K562 (cell line): ENCODE measurements around the gene CHTOP.

Experiments
- ARID1B ChIP-seq: fragments of 450-650 bp; IDR thresholded peaks from 2 replicates; pipeline ENCODE4 v1.6.1; 2016; ENCODE audit warnings: antibody characterized with exemption, mild to moderate bottlenecking, inconsistent platforms
- CEBPB ChIP-seq: fragments of 450-650 bp; IDR thresholded peaks from 2 replicates; pipeline ENCODE4 v1.6.1; 2016; ENCODE audit warnings: missing genetic modification characterization, missing compliant biosample characterization
- CHD2 ChIP-seq: IDR thresholded peaks from 2 replicates; pipeline ENCODE4 v1.6.1; 2011; ENCODE audit warnings: low read depth, low read length
- EZH2 ChIP-seq: IDR thresholded peaks from 2 replicates; pipeline ENCODE4 v1.6.1; 2012; ENCODE audit warnings: low read depth, mild to moderate bottlenecking, inconsistent platforms, low read length, borderline replicate concordance
- JUN ChIP-seq, 2 experiments: sonication (generic) in 1 of 2; formaldehyde crosslinking in 1 of 2; IDR thresholded peaks; 2 replicates each; pipeline versions ENCODE4 v1.6.1 to v1.8.0; 2012 to 2022; ENCODE audit warnings: borderline replicate concordance in 2 of 2, mild to moderate bottlenecking in 2 of 2, improper control_type of control experiment in 1 of 2, low read depth in 1 of 2, low read length in 1 of 2, missing genetic modification reagents in 1 of 2
- LCOR ChIP-seq: sonication (generic); formaldehyde crosslinking; IDR thresholded peaks from 2 replicates; pipeline ENCODE4 v1.8.0; 2022; ENCODE audit warnings: mild to moderate bottlenecking, missing genetic modification reagents
- PCBP2 ChIP-seq: fragments of 200-400 bp; formaldehyde crosslinking; IDR thresholded peaks from 2 replicates; pipeline ENCODE4 v1.6.1; 2018; ENCODE audit warnings: low read length, low read depth, mild to moderate bottlenecking, moderate library complexity; ENCODE audit not compliant: poor library complexity, severe bottlenecking
- ZNF224 ChIP-seq: sonication (generic); formaldehyde crosslinking; IDR thresholded peaks from 2 replicates; pipeline ENCODE4 v1.8.0; 2022; ENCODE audit warnings: mild to moderate bottlenecking, missing genetic modification reagents
- TF ChIP-seq, protein P1 (sequence below): sonication (generic); formaldehyde crosslinking; IDR thresholded peaks from 2 replicates; pipeline ENCODE4 v1.8.0; 2022; ENCODE audit warnings: missing genetic modification reagents, mild to moderate bottlenecking, borderline replicate concordance
- TF ChIP-seq, protein P2 (sequence below): sonication (generic); formaldehyde crosslinking; IDR thresholded peaks from 2 replicates; pipeline ENCODE4 v1.4.0; 2020; ENCODE audit warnings: mild to moderate bottlenecking, missing genetic modification reagents
- TF ChIP-seq, protein P3 (sequence below): sonication (generic); formaldehyde crosslinking; IDR thresholded peaks from 2 replicates; pipeline ENCODE4 v1.8.0; 2022; ENCODE audit warnings: mild to moderate bottlenecking, missing genetic modification reagents, borderline replicate concordance

DNA sequence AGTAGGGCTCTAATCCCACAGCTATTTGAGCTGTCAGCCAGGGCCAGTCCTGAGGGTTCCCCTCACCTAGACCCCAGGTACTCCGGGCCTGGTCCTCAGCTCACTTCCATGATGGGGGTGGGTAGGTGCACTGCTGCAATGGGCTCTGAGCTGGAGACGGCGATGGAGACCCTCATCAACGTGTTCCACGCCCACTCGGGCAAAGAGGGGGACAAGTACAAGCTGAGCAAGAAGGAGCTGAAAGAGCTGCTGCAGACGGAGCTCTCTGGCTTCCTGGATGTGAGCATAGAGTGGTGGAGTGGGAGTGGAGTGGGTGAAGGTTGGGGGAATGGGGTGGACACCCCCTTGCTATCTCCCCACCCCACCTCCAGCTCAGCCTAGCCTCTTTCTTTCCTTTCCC, 3.5 kb upstream of the CHTOP start:
- TF ChIP-seq PCBP2 (no peak), JUN (IDR thresholded peaks at IDR 0.05; ENCODE audit: borderline replicate concordance, low read depth, low read length) (no peak), JUN (CRISPR knock-in tag; IDR thresholded peaks at IDR 0.05; ENCODE audit: borderline replicate concordance) (no peak), CEBPB (tag) (no peak), CHD2 (no peak), LCOR (no peak), EZH2 (no peak), ARID1B (no peak), ZNF224 (CRISPR knock-in tag) (no peak)
- TF ChIP-seq, protein P1, sequence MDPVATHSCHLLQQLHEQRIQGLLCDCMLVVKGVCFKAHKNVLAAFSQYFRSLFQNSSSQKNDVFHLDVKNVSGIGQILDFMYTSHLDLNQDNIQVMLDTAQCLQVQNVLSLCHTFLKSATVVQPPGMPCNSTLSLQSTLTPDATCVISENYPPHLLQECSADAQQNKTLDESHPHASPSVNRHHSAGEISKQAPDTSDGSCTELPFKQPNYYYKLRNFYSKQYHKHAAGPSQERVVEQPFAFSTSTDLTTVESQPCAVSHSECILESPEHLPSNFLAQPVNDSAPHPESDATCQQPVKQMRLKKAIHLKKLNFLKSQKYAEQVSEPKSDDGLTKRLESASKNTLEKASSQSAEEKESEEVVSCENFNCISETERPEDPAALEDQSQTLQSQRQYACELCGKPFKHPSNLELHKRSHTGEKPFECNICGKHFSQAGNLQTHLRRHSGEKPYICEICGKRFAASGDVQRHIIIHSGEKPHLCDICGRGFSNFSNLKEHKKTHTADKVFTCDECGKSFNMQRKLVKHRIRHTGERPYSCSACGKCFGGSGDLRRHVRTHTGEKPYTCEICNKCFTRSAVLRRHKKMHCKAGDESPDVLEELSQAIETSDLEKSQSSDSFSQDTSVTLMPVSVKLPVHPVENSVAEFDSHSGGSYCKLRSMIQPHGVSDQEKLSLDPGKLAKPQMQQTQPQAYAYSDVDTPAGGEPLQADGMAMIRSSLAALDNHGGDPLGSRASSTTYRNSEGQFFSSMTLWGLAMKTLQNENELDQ (CRISPR knock-in tag), result no peak
- TF ChIP-seq, protein P2, sequence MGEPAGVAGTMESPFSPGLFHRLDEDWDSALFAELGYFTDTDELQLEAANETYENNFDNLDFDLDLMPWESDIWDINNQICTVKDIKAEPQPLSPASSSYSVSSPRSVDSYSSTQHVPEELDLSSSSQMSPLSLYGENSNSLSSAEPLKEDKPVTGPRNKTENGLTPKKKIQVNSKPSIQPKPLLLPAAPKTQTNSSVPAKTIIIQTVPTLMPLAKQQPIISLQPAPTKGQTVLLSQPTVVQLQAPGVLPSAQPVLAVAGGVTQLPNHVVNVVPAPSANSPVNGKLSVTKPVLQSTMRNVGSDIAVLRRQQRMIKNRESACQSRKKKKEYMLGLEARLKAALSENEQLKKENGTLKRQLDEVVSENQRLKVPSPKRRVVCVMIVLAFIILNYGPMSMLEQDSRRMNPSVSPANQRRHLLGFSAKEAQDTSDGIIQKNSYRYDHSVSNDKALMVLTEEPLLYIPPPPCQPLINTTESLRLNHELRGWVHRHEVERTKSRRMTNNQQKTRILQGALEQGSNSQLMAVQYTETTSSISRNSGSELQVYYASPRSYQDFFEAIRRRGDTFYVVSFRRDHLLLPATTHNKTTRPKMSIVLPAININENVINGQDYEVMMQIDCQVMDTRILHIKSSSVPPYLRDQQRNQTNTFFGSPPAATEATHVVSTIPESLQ (CRISPR knock-in tag), result no peak
- TF ChIP-seq, protein P3, sequence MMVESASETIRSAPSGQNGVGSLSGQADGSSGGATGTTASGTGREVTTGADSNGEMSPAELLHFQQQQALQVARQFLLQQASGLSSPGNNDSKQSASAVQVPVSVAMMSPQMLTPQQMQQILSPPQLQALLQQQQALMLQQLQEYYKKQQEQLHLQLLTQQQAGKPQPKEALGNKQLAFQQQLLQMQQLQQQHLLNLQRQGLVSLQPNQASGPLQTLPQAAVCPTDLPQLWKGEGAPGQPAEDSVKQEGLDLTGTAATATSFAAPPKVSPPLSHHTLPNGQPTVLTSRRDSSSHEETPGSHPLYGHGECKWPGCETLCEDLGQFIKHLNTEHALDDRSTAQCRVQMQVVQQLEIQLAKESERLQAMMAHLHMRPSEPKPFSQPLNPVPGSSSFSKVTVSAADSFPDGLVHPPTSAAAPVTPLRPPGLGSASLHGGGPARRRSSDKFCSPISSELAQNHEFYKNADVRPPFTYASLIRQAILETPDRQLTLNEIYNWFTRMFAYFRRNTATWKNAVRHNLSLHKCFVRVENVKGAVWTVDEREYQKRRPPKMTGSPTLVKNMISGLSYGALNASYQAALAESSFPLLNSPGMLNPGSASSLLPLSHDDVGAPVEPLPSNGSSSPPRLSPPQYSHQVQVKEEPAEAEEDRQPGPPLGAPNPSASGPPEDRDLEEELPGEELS (CRISPR knock-in tag), result no peak
